GM21737 (cell line): ENCODE data around the gene BAK1.
"Not testable (repeated sequence)": the region's sequence is repeated elsewhere in the genome, so short reads cannot be mapped to it uniquely, and the experiment has no call there.

Source experiments
- ATAC-seq: cut with Tn5 transposase; IDR thresholded peaks from one replicate; pipeline ENCODE4 v1.9.1; 2021; ENCODE audit warnings: mild to moderate bottlenecking, moderate library complexity; ENCODE audit not compliant: unreplicated experiment

BAK1 gene

DNA sequence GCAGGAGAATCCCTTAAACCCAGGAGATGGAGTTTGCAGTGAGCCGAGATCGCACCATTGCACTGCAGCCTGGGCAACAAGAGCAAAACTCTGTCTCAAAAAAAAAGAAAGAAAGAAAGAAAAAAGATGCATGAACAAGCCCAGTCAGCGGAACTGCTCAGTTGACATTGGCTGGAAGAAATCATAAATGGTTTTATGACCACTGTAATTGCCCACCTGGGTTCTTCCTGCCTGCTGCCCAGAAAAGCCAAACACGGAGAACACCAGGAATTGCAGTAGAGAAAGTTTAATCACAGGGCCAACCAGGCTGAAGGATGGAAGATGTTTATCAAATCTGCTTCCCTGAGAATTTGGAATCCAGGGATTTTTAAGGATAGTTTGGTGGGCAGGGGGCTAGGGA lies 22.7 kb downstream of the BAK1 start:
- ATAC-seq, result no peak

- ATAC-seq, result not testable (repeated sequence)
These were observed 27.2 kb downstream of the BAK1 start for GRCh38 chr6:33552883-33553282.

GRCh38 chr6:33552252-33552651 lies 27.8 kb downstream of the BAK1 start:
- no peak for ATAC-seq

GRCh38 chr6:33551538-33551937 lies 28.5 kb downstream of the BAK1 start:
- ATAC-seq, result no peak

DNA sequence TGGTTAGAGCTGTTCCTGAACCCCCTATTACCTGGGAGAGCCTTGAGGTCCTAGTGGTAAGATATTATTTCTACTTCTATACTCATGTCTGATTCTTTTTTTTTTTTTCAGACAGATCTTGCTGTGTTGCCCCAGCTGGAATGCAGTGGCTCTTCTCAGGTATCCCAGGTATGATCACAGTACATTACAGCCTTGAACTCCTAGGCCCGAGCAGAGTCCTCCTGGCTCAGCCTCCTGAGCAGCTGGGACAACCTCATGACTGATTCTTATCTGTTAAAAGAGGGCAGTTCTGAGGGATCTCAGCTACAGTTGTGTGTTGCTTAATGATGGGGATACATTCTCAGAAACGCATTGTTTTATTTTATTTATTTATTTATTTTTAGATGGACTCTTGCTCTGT lies 30.2 kb downstream of the BAK1 start:
- no peak for ATAC-seq

DNA sequence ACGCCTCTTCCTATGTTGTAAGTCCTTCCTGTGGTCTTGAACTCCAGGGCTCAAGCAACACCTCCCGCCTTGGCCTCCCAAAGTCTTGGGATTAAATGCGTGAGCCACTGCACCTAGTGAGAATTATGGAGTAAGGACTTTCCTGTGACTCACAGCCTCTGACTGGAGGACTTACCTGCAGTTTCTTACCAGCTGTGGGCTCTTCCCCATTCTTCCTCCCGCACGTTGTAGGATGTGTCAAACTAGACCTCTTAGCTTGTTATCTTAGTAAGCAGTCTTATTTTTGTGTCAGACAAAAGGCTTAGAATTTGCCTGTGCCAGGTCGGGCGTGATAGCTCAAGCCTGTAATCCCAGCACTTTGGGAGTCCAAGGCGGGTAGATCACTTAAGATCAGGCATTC lies 30.9 kb downstream of the BAK1 start:
- no peak for ATAC-seq

DNA sequence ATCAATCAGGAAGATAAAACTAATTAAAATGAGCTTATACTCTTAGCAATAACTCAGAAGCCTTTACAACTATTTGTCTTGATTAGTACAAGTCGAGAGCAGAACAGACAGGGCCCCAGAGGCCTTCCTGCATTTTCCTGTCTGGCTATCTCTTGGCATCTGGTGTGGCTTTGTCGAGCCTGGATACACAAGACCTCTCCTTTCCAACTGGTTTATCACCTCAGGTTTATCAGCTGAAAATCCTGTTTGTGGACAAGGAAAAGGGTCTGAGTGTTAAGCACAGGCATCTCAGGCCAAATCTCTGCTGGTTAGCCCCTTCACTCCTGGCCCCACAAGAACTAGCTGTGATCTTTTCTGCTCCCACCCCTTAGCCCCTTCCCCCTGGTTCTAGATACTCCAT lies 32.6 kb downstream of the BAK1 start:
- no peak for ATAC-seq

DNA sequence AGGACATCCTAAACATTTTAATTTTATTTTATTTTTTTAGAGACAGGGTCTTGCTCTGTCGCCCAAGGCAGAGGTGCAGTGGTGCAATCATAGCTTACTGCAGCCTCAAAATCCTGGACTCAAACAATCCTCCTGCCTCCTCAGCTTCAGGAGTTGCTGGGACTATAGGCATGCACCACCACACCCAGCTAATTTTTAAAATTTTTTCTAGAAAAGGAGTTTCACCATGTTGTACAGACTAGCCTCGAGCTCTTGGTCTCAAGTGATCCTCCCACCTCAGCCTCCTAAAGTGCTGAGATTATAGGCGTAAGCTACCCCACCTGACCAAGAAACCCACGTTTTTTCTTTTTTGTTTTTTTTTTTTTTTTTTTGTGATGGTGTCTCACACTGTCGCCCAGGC lies 33.3 kb downstream of the BAK1 start:
- ATAC-seq, result no peak

DNA sequence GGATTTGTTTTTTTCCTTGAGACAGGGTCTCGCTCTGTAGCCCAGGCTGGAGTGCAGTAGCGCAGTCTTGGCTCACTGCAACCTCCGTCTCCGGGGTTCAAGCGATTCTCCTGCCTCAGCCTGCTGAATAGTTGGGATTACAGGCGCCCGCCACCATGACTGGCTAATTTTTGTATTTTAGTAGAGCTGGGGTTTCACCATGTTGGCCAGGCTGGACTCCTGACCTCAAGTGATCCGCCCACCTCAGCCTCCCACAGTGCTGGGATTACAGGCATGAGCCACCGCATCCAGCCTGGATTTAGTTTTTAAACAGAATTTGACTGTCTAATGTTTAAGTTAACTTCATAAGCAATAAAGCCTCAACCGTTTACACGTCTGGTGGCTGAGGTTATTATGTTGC lies 34.8 kb downstream of the BAK1 start:
- not testable (repeated sequence) for ATAC-seq

- no peak for ATAC-seq
These were observed 37.0 kb downstream of the BAK1 start for GRCh38 chr6:33543116-33543515.

- no peak for ATAC-seq
These were observed 39.3 kb downstream of the BAK1 start for GRCh38 chr6:33540768-33541167.

- no peak for ATAC-seq
These were observed 45.4 kb downstream of the BAK1 start for GRCh38 chr6:33534702-33535101.

DNA sequence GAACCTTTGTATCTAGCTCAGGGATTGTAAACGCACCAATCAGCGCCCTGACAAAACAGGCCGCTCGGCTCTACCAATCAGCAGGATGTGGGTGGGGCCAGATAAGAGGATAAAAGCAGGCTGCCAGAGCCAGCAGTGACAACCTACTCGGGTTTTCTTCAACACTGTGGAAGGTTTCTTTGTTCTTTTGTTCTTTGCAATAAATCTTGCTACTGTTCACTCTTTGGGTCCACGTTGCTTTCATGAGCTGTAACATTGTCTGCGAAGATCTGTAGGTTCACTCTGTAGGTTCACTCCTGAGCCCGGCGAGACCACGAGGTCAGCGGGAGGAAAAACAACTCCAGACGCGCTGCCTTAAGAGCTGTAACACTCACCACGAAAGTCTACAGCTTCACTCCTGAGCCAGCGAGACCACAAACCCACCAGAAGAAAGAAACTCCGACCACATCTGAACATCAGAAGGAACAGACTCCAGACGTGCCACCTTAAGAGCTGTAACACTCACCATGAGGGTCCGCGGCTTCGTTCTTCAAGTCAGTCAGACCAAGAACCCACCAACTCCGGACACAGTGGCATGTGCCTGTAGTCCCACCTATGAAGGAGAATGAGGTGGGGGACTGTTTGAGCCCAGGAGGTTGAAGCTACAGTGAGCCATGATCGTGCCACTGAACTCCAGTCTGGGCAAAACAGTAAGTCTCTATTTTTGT lies 46.8 kb downstream of the BAK1 start:
- not testable (repeated sequence) for ATAC-seq

- ATAC-seq, result not testable (repeated sequence)
These were observed 47.6 kb downstream of the BAK1 start for GRCh38 chr6:33532431-33532830.

DNA sequence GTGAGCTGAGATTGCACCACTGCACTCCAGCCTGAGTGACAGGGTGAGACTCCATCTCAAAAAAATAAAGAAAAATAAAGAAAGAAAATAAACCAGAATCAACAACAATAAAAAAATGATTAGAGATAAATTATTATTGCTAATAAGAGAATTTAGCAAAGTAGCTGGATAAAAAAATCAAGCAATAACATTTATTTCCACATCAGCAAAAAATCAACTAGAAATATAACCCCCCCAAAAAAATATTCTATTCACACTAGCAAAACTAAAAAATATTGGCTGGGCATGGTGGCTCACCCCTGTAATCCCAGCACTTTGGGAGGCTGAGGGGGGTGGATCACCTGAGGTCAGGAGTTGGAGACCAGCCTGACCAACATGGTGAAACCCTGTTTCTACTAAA lies 49.5 kb downstream of the BAK1 start:
- not testable (repeated sequence) for ATAC-seq
